ENCODE measurements around the gene SELENOM.
A peak's percentile ranks its signal among the peaks of the same experiment; 100 is the strongest.
"Not testable (repeated sequence)": the region's sequence is repeated elsewhere in the genome, so short reads cannot be mapped to it uniquely, and the experiment has no call there.

SELENOM gene

GRCh38 chr22:31104869-31105268 is 2.5 kb downstream of the SELENOM start:
- DNase-seq = no peak

GRCh38 chr22:31103899-31104694 is 3.3 kb downstream of the SELENOM start:
- no peak for DNase-seq

- no peak for DNase-seq
Measured at GRCh38 chr22:31103111-31103510, 4.3 kb downstream of the SELENOM start.

GRCh38 chr22:31102441-31103081 is 4.8 kb downstream of the SELENOM start:
- peak; percentile 39 for DNase-seq

- DNase-seq = no peak
Measured at GRCh38 chr22:31100762-31101525, 6.4 kb downstream of the SELENOM start.

GRCh38 chr22:31099841-31100761 is 7.3 kb downstream of the SELENOM start:
- no peak for DNase-seq

GRCh38 chr22:31099386-31099785 is 8.0 kb downstream of the SELENOM start:
- no peak for DNase-seq

GRCh38 chr22:31098632-31099110 is 8.7 kb downstream of the SELENOM start:
- no peak for DNase-seq

- no peak for DNase-seq
Measured at GRCh38 chr22:31097941-31098631, 9.3 kb downstream of the SELENOM start.

GRCh38 chr22:31097539-31097938 is 9.8 kb downstream of the SELENOM start:
- DNase-seq = not testable (repeated sequence)

- DNase-seq = no peak
Measured at GRCh38 chr22:31096657-31097279, 10.6 kb downstream of the SELENOM start.

GRCh38 chr22:31095637-31096249 is 11.6 kb downstream of the SELENOM start:
- DNase-seq = no peak

- DNase-seq = no peak
Measured at GRCh38 chr22:31094741-31095140, 12.6 kb downstream of the SELENOM start.

- no peak for DNase-seq
Measured at GRCh38 chr22:31094021-31094551, 13.3 kb downstream of the SELENOM start.

- no peak for DNase-seq
Measured at GRCh38 chr22:31093086-31093850, 14.1 kb downstream of the SELENOM start.

- no peak for DNase-seq
Measured at GRCh38 chr22:31092161-31092560, 15.2 kb downstream of the SELENOM start.

GRCh38 chr22:31091106-31091975 is 16.0 kb downstream of the SELENOM start:
- no peak for DNase-seq

GRCh38 chr22:31090217-31091085 is 16.9 kb downstream of the SELENOM start:
- DNase-seq = no peak

Measured in NCI-H226 (cell line).